HG02943 (cell line): ENCODE measurements around the gene ANGPTL3.

ENCODE experiments used
- ATAC-seq: cut with Tn5 transposase; IDR thresholded peaks from one replicate; pipeline ENCODE4 v1.9.1; 2021; ENCODE audit warnings: mild to moderate bottlenecking, low read depth, moderate library complexity; ENCODE audit not compliant: unreplicated experiment

ANGPTL3 gene

DNA sequence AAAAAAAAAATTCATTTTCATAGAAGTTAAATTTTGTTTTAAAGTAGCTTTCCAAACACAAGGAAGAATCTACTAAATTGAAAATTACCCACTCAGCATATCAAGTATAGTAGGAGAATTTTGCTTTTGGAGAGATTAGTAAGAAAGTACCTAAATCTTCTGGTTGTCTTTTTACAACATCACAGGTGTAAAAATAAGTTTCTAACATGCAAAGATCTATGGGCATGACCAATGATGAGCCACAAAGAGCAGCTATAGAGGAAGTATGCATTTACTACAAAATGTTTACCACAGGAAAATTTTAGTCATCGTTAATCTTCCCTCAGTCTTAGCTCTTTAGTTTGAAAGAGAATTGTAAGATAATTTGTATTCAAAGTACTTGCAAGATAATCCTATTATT is 28.1 kb downstream of the ANGPTL3 start:
- no peak for ATAC-seq

DNA sequence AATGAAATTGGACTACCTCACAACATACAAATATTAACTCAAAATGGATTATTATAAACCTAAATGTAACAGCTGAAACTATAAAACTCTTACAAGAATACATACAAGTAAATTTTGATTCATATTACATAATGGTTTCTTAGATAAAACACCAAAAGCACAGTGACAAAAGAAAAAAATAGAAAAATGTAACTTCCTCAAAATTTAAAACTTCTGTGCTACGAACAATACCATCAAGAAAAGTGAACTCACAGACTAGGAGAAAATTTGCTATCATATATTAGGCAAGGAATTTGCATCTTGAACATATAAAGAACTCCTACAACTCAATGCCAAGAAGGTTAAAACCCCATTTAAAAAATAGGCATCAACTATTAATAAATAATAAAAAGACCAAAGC is 31.2 kb downstream of the ANGPTL3 start:
- no peak for ATAC-seq

DNA sequence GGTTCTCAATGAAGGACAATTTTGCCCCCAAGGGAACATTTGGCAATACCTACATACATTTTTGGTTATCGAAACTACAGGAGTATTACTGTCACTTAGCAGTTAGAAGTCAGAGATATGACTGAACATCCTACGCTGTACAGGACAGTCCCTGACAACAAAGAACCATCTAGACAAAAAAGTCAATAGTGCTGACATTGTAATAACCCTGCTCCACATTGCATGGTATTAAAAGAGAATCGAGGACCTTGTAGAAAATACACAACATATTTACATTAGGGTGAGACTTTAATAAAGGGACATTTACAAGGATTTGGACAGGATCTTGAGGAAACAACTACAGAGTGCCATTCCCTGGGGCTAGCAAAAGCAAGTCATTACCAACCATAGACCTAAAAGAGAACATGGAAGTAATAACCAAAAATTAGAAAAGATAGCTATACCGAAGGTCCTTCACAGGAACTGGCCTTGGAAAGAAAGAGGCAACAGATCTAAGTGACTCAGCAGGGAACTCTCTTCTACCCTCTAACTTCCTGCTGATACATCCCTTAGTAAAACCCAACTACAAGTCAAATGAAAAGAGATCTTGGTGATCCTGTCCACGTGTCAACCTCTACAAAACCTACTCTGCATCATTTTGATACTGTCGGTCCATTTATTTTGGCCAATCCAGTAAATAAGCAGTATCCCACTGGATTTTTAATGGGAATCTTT is 40.2 kb downstream of the ANGPTL3 start:
- no peak for ATAC-seq

DNA sequence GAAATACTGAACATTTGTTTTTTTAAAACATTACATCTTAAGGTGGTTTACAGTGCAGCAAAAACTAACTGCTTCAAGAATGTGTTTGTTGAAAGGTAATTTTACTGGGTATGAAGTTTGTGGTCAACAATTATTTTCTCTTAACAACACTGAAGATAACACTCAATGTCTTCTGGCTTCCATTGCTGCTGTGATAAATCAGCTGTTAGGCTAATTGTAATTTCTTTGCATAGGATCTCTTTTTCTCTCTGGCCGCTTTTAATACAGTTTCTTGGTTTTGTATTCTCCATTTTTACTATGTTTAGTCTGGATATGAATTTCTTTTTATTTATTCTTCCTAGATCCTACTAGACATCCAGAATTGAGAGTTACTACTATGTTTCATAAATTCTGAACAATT is 46.0 kb downstream of the ANGPTL3 start:
- no peak for ATAC-seq

DNA sequence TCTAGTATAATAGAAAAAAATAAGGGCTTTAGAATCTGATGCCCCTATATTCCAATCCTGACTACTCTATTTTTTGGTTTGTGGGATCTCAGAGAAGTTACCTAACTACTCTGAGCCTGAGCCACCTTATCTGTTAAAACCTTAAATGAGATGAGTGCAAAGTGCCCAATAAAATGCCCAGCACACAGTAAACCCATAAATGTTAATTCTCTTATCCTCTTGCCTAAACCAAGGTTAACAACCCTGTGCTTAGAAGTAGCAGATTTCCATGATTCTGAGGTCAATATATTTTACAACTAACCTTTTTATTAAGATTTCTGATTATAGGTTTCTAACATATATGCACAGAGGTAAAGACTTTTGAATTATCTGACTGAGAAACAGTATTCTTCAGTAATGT is 55.1 kb downstream of the ANGPTL3 start:
- no peak for ATAC-seq

DNA sequence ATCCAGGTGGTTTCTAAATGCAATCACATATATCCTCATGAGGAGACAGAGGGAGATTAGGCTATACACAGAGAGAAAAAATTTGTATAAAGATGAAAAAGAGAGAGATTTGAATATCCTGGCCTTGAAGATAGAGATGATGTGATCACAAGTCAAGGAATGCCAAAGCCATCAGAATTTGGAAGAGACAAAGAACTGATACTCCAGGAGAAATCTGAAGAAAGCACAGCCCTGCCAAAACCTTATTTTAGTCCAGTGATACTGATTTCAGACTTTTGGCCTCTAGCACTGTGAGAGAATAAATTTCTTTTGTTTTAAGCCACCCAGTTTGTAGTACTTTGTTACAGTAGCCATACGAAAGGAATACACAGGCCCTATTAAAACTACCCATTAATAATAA is 57.4 kb downstream of the ANGPTL3 start:
- ATAC-seq, result no peak
